HL-60 (cell line): ENCODE results near the gene MIF4GD.

Experiments used
- DNase-seq, 2 experiments: peaks; one replicate each; pipeline ENCODE4 v3.0.0-alpha.2; 2010 to 2020; ENCODE audit warnings: low read depth in 1 of 2, low spot score in 1 of 2
- H3K27ac ChIP-seq: fragments of 250-450 bp; sonication (Bioruptor Pico); replicated peaks from 2 replicates; pipeline ENCODE4 v1.5.1; 2020; ENCODE audit warnings: mild to moderate bottlenecking, moderate library complexity
- H3K27me3 ChIP-seq: fragments of 250-450 bp; sonication (Bioruptor Pico); 2 replicates; pipeline ENCODE4 v1.5.1; 2021; ENCODE audit warnings: mild to moderate bottlenecking, moderate library complexity; ENCODE audit not compliant: insufficient read depth, poor library complexity, severe bottlenecking
- H3K4me3 ChIP-seq: replicated peaks from 2 replicates; pipeline ENCODE4 v1.5.1; 2011; ENCODE audit warnings: mild to moderate bottlenecking, control low read depth, low read length; ENCODE audit not compliant: insufficient read depth
- CTCF ChIP-seq: IDR thresholded peaks from one replicate; pipeline ENCODE4 v1.5.1; 2011; ENCODE audit warnings: low read length, control low read depth, inconsistent platforms; ENCODE audit not compliant: insufficient read depth
- GABPA ChIP-seq: IDR thresholded peaks from 2 replicates; pipeline ENCODE4 v1.6.1; 2012; ENCODE audit warnings: low read depth
- POLR2AphosphoS5 ChIP-seq: IDR thresholded peaks from 2 replicates; pipeline ENCODE4 v1.6.1; 2012; ENCODE audit warnings: low read depth
- SPI1 ChIP-seq: IDR thresholded peaks from 2 replicates; pipeline ENCODE4 v1.6.1; 2012; ENCODE audit warnings: low read depth, mild to moderate bottlenecking, borderline replicate concordance
- TF ChIP-seq, protein P1 (sequence below): IDR thresholded peaks from 2 replicates; pipeline ENCODE4 v1.6.1; 2012; ENCODE audit warnings: low read depth; ENCODE audit not compliant: insufficient replicate concordance

MIF4GD gene

GRCh38 chr17:75241502-75241901, 29.5 kb downstream of the MIF4GD start:
- TF ChIP-seq POLR2AphosphoS5 (no peak), SPI1 (no peak), GABPA (no peak), CTCF (no peak)
- TF ChIP-seq, protein P1, sequence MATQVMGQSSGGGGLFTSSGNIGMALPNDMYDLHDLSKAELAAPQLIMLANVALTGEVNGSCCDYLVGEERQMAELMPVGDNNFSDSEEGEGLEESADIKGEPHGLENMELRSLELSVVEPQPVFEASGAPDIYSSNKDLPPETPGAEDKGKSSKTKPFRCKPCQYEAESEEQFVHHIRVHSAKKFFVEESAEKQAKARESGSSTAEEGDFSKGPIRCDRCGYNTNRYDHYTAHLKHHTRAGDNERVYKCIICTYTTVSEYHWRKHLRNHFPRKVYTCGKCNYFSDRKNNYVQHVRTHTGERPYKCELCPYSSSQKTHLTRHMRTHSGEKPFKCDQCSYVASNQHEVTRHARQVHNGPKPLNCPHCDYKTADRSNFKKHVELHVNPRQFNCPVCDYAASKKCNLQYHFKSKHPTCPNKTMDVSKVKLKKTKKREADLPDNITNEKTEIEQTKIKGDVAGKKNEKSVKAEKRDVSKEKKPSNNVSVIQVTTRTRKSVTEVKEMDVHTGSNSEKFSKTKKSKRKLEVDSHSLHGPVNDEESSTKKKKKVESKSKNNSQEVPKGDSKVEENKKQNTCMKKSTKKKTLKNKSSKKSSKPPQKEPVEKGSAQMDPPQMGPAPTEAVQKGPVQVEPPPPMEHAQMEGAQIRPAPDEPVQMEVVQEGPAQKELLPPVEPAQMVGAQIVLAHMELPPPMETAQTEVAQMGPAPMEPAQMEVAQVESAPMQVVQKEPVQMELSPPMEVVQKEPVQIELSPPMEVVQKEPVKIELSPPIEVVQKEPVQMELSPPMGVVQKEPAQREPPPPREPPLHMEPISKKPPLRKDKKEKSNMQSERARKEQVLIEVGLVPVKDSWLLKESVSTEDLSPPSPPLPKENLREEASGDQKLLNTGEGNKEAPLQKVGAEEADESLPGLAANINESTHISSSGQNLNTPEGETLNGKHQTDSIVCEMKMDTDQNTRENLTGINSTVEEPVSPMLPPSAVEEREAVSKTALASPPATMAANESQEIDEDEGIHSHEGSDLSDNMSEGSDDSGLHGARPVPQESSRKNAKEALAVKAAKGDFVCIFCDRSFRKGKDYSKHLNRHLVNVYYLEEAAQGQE, result no peak
- no peaks in the 10 kb centered on the region for H3K27me3 ChIP-seq
- no peak overlapping the region for H3K4me3 ChIP-seq
- DNase-seq, result no peak
- peak overlapping the region; percentile 51; the same call in 1 of the 2 replicates for H3K27ac ChIP-seq

DNA sequence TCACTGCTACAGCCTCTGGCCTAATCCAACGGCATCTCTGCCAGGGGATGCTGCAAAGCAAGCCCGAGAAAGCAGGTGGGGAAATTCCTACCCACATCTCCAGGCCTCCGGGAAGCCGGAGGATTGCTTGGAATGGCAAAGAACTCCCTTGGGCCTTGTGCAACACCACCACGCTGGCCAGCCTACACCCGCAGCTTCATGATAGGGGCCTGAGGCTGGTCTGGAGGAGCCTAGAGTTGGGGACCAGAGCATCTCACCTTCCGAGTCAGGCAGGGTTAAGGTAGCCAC, 29.9 kb downstream of the MIF4GD start:
- no peak overlapping the region for H3K27ac ChIP-seq
- H3K4me3 ChIP-seq, result no peak overlapping the region
- TF ChIP-seq CTCF (no peak), POLR2AphosphoS5 (no peak), GABPA (no peak), SPI1 (no peak)
- TF ChIP-seq, protein P1, result no peak
- no peaks in the 10 kb centered on the region for H3K27me3 ChIP-seq
- no peak for DNase-seq

- H3K27me3 ChIP-seq, result no peaks in the 10 kb centered on the region
- peak in 1 of 2 experiments; percentile 60 for DNase-seq
- no peak overlapping the region for H3K27ac ChIP-seq
- no peak overlapping the region for H3K4me3 ChIP-seq
- TF ChIP-seq CTCF, result peak; percentile 75
- TF ChIP-seq, protein P1, result no peak
- TF ChIP-seq SPI1, result no peak
- no peak for TF ChIP-seq POLR2AphosphoS5
- no peak for TF ChIP-seq GABPA
These were observed 30.5 kb downstream of the MIF4GD start for GRCh38 chr17:75240394-75241142.
